LHCN-M2 (cell line): ENCODE results near the gene ARL6IP5. TPM values are rescaled to one million over a fixed set of nuclear protein-coding genes. Genes with fewer than 3 reads are reported as not detected.

Experiments used
- total RNA-seq: library from RNA; depleted of rRNA; stranded (reverse); fragments of >200 nt; gene quantifications from 2 replicates; pipeline ENCODE4 v1.2.3, GENCODE V29; 2014; rRNA removed

Gene ARL6IP5
- total RNA-seq, 1 experiment from 2014 or later: 119 TPM

Other genes starting within 250 kb of the ARL6IP5 start
- not detected in 2 replicates for gene TAFA4, start 152.4 kb upstream of the ARL6IP5 start, total RNA-seq
- 51.0 and 58.0 TPM in 2 replicates for gene EOGT, start 71.3 kb upstream of the ARL6IP5 start, total RNA-seq
- gene TMF1, start 32.6 kb upstream of the ARL6IP5 start, total RNA-seq: 27.9 and 28.7 TPM in 2 replicates
- 72.5 and 79.7 TPM in 2 replicates for gene UBA3, start 4.6 kb upstream of the ARL6IP5 start, total RNA-seq
- 0.90 and 4.6 TPM in 2 replicates for gene LMOD3, start 37.7 kb downstream of the ARL6IP5 start, total RNA-seq